GM12872 (cell line): Measurements from ENCODE around the gene BRD4.

Experiments used
- CTCF ChIP-seq: IDR thresholded peaks from 3 replicates; pipeline ENCODE4 v1.5.1; 2011; ENCODE audit warnings: low read depth, mild to moderate bottlenecking, low read length, moderate library complexity; ENCODE audit not compliant: insufficient read depth

BRD4 gene

GRCh38 chr19:15249972-15250639 lies 82.2 kb downstream of the BRD4 start:
- no peak for TF ChIP-seq CTCF

- TF ChIP-seq CTCF: no peak
These were observed 82.8 kb downstream of the BRD4 start for GRCh38 chr19:15249528-15249874.

GRCh38 chr19:15248648-15249527 lies 83.5 kb downstream of the BRD4 start:
- TF ChIP-seq CTCF: no peak

GRCh38 chr19:15248106-15248505 lies 84.2 kb downstream of the BRD4 start:
- no peak for TF ChIP-seq CTCF

GRCh38 chr19:15247107-15248014 lies 85.0 kb downstream of the BRD4 start:
- TF ChIP-seq CTCF: no peak

- TF ChIP-seq CTCF: no peak
These were observed 86.2 kb downstream of the BRD4 start for GRCh38 chr19:15246198-15246481.

- TF ChIP-seq CTCF: no peak
These were observed 86.8 kb downstream of the BRD4 start for GRCh38 chr19:15245370-15246197.
